CD4-positive, alpha-beta T cell treated with Interleukin-17A for 1 hour (primary cell): Measurements from ENCODE around the gene PPP1R37.
"Not testable (repeated sequence)": the region's sequence is repeated elsewhere in the genome, so short reads cannot be mapped to it uniquely, and the experiment has no call there.

ENCODE experiments used
- DNase-seq: peaks from one replicate; pipeline ENCODE4 v3.0.0-alpha.2; 2020

Gene PPP1R37

DNA sequence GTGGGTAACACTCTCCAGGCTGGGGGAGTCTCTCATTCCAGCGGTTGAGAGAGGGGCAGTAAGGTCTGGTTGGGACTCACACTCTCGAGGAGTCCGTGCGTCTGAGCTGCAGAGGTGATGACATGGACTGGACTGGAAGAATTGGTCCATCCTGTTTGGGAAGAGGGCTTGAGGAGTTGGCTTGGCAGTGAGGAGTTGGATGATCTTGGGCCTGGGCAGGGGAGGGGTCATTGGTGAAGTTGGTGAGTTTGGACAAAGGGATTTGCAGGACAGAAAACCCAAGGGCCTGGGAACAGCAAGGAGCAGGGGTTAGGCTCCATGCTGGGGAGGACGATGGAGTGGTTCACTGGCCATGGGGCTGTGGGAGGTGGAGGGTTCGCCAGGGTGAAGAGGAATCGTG is 3.7 kb downstream of the PPP1R37 start:
- no peak for DNase-seq

DNA sequence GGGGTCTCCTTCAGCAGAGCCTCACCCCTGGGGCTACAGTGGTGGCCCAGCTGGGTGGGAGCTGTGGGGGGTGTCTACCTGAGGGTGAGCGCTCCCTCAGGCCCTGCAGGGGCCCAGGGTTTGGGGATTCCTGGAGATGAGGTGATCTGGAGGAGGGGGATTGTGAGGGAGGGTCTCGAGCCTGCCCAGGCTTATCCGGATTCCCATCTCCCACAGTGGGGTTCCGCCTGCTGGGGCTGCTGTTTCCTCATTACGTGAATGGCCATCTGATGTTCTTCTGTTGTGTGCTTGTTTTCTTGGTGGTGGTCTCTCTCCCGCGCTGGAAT is 4.4 kb downstream of the PPP1R37 start:
- DNase-seq: no peak

DNA sequence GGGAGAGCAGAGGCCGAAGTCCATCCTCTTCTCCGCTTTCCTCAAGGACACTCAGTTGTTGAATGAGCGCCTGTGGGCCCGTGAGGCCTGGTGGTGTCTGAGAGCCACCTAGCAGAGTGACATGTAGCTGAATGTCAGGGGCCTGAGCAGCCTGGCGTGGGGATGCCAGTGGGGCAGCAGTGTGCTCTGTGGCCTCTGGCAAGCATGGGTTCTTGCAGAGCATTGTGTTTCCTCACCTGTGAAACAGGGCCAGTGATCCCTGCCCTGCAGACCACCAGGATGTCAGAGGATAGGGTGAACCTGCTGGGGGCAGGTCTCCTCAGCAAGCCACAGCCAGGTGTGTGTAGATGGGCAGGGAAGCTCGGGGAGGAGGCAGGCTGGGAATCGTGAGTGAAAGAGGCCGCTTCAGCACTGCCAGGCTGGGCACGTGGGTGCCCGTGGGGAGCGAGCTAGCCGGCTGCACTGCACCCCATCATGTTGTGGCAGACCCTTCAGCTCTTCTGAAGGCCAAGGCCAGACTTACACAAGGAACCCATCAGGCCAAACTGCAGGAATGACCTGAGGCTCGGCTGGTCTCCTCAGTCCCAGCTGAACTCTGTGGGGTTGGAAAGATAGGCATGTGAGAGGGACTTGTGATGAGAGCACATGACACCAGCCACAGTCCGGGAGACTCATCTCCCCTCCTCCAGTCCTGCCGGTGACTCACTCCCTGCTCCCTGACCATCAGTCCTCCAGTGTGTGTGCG is 5.0 kb downstream of the PPP1R37 start:
- DNase-seq: no peak

DNA sequence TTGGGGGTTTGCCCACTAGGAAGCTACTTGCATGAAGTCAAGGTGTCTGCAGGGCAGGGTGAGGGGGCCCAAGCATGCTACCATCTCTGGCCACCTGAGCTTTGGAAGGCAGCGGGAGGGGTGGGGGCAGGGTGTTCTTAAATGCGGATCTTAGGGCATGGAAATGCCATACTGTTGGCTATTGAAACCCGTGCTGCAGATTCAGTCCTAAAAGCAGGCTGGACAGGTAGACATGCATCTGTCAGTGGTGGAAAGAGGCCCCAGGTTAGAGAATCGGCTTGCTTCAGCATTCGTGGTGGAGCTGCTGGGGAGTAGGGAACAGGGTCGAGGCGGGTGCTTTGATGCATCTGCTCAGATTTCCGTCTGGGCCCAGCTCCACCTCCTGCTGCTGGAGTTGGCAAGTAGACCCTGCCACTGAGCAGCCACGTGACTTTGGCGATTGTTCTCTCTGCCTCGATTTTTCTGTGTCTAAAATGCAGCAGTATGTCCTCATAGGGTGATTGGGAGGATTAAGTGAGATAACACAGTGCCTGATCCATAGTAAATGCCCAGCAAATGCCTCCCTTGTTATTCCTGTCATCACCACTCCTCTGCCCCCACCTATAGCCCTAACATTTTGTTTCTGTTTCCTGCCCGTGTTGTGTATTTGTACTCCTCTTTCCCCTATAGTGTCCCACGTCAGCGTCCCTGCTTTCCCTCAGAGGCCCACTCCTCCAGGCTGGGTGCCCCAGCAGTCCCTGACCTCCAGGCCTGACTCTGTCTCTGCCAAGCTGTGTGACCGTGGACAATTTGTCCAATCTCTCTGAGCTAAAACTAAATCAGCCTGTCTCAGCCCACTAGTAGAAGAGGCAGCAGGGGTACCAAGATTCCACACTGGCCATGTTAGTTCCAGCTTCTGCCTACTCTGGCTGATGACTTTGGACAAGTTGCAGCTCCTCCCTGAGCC is 5.8 kb downstream of the PPP1R37 start:
- DNase-seq: no peak

DNA sequence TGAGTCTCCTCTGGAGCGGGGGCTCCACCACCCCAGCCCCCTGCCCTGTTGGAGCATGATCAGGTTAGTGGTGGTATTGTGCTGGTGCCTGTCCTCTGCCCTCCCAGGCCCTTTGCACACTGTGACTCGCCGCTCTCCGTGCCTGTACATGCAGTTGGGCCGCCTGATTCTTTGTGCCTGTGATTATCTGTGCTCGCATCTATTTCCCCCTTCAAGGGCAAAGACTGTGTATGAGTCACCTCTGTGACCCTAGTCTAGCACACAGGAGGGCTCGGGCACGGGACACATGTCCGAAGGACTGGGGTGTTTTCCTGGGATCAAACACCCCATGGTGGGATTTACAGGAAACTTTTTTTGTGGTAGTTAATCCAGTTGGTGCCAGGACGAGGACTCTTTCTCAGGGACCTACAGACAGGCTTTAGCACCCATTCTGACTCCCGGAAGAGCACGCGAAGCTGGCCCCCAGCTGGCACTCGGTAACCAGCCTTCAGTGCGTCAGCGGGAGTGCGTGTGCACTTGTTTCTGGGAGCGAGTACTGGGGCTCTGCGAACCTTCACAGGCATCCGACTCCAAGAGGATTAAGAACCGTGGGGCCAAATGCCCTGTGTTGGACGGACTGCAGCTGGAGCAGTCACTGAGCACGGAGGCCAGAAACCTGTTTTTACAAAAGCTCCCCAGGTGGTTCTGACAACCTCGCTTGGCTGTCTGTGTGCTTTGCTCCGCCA is 6.7 kb downstream of the PPP1R37 start:
- DNase-seq: no peak

DNA sequence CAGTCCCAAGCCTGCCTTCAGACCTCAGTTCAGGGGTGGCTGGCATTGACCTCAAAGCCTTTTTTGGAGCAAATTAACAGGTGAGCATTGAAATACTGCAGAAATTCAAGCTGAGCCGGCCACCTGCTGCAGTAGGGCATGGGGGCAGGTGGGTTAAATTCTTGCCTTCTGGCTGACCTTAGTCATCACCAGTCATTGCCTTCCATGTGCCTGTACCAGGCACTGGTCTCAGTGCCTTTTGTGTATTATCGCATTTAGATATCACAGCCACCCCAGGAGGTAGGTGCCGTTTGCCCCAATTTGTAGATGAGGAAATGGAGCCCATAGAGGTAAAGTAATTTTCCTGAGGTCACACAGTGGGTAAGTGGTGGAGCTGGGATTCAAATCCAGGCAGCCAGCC is 7.2 kb downstream of the PPP1R37 start:
- DNase-seq: no peak

DNA sequence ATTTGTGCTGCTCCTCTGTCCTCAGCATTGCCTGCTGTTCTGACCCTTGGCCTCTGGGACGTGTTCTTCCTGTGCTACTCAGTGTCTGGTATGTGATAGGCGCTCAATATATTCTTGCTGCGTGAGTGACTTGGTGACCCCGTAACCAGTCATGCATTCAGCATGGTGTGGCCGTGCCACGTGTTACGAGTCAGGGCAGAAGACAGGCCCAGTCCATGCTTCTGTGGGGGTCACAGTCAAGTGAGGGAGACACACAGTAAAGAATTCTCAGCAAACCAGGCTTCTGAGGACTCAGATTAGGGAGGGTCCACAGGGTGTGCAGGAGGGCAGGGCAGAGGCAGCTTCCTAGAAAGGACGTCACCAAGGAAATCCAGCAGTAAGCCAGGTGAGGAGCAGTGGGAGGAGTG is 7.9 kb downstream of the PPP1R37 start:
- DNase-seq: no peak

DNA sequence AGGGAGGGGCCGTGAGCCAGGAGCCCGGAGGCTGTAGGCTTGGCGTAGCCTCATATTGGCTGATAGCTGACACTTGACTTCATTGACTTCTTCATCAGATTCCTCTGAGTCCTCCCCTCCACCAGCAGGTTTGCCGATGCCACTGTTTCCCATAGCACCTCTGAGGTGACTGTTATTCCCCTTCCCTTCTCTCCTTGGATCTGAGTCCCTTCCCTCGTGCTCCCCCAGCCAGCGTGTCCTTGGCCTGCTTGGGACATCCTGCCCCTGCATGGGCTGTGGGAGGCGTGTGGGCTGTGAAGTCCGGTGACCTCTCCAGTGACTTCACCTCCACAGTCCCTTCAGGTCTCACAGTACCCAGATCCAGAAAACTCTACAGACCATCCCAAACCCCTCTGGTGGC is 8.8 kb downstream of the PPP1R37 start:
- no peak for DNase-seq

DNA sequence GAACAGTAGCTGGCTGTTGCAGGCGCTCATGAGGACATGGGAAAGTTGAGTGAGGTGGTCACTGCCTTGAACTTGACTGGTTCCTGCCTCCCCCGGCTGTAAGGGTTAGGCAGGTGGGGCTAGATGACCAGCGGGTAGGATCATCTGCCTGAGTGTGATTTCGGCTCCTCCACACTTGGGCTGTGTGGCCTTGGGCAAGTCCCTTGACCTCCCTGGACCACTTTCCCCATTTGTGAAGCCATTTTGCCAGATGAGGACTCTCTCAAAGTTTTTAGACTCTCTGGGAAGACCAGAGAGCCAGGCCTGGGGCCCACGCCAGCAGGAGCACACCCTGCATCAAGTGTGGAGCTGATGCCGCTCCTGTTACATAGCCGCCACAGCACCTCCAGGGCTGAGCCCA is 9.5 kb downstream of the PPP1R37 start:
- no peak for DNase-seq

DNA sequence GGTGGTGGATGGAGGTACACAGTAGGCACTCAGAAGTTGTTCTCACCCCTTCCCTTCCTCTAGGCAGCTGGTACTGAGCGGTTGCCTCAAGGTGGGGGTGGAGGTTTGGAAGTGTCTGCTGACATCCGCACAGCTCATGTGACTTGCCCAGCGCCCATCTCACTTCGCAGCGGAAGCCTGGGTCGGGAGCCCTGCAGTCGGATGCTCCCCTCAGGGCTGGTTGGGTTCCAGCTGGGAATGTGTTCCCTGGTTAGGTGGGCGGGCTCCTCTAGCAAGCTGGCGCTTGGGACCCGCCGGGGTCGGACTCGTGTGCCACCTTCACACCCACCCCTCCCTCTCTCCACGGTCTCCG is 10.2 kb downstream of the PPP1R37 start:
- peak; percentile 59 for DNase-seq

DNA sequence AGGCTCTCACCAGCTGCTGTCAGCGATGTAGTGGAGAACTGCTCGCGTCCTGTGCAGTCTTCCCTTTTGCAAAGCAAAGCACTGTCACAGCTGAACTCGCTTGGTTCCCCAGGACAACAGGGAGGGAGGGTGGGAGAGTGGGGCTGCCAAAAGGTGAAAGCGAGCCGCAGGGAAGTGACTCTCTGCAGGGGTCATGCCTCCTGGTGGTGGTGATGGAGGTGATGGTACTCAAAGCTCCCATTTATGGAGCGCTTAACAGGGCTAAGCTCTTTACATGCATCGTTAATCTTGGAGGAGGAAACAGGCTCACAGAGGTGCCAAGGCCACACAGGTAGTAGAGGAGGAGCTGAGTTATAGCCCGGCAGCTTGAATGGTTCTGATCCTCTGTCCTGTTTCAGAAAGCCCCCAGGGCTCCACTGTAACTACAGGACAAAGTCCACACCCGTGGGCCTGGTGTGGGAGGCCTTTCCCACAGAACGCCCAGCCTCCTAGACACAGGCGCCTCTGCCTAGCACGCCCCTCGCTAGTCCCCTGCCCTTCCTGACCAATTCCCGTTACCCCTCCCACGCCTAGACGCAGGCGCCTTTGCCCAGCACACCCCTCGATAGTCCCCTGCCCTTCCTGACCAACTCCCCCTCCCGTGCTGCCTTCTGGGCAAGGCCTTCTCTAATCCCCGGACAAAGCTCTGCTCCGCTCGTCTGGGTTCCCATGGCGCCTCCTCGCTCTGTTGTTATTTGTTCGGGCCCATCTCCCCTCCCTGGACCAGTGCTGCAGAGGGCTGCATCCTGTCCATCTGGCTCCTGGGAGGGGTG is 10.7 kb downstream of the PPP1R37 start:
- DNase-seq: no peak

DNA sequence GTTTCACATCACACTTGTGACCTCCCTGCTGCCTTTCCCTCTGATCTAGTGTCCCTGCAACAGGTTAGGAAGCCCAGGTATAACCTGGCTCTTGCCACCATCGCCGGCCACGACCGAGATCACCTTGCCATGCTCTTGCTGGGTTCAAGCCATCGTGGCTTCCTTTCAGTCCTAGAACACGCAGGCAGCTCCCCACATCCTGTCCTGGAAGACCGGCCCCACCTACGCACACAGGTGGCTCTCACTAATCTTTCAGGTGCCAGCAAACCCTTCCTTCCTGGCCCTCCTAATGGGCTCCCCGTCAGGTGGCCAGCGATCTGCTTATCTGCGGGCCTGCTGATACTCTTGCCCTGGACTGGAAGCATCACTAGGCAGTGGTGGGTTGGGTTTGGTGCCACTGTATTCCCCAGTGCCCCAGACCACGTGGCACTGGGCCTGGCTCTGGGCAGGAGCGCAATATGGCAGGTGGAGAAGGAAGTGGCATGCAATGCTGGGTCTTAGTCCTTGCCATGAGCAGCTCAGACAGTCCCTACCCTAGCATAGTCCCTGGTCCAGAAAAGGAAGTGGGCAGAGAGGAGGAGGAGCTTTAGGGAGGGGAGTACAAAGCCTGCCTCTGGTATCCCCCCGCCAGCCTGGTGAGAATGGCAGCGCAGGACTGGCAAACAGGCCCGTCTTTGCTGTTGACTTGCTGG is 11.8 kb downstream of the PPP1R37 start:
- DNase-seq: peak; percentile 16

DNA sequence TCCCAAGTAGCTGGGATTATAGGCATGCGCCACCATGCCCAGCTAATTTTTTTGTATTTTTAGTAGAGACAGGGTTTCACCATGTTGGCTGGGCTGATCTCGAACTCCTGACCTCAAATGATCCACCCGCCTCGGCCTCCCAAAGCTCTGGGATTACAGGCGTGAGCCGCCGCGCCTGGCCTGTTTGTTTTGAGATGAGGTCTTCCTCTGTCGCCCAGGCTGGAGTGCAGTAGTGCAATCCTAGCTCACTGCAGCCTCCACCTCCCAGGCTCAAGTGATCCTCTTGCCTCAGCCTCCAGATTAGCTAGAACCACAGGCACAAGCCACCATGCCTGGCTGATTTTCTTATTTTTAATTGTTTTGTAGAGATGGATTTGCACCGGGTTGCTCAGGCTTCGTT is 13.4 kb downstream of the PPP1R37 start:
- DNase-seq: not testable (repeated sequence)

DNA sequence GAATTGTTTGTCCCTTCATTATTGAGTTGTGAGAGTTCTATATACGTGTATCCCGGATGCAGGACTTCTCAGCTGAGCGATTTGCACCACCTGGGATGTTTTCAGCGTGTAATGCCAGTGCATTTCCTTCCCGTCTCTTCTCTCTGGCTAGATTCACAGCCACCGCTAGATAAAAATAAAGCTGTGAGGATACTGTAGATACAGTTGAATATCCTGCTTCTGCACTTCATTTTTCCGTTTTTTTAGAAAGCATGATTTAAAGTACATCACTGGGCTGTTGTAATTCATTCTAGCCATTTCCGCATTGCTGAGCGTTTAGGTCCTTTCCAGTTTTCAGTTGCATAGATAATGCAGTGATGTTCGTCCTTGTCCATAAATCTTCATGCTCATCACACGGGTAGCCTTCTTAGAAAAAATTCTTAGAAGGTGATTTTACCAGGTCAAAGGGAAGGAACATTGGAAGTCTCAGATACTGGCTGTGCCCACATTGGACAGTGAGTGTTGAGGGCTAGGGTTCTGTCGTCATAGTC is 14.7 kb downstream of the PPP1R37 start:
- DNase-seq: no peak

DNA sequence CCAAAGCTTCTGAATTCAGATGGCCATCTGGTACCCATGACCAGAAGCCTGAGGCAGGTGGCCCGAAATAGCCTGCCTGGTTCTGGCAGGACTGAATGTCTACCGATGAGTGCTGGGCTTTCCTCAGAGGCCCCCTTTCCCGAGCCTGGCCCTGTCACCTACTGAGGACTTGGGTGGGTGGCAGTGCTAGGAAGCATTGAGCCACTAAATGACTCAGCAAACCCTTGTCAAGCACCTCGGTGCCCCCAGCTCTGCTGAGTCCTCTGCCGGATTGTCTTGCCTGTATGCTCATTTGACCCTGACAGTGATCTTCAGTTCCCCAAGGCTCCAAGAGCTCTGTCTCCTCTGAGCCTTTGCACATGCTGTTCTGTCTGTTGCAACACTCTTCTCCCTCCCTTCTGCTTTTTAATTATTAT is 17.9 kb downstream of the PPP1R37 start:
- no peak for DNase-seq

DNA sequence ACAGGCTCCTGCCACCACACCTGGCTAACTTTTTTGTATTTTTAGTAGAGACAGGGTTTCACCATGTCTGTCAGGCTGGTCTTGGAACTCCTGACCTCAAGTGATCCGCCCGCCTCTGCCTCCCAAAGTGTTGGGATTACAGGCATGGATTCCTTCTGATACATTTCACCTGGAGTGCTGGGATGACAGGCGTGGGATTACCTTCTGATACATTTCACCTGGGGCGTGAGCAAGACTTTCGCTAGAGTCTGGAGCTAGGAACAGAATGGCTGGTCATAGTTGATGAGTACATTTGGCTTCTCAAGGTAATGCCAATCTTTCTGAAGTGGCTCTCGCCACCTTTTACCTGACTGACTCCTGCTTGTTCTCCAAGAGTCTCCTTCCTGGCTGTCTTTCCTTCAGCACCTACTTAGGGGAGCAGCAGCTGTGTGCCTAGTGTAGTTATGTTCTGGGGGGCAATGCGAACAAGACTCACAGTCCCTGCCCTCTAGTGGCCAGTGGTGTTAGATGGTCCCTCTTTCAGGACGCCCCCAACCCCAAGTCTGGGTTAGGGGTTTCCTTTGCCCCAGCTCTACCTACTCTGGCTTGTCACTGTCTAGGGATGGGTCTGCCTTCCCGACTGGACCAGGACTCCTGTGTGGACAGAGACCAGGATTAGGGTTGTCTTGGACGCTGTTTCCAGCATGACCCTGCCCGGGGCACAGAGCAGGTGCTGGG is 19.3 kb downstream of the PPP1R37 start:
- DNase-seq: no peak

DNA sequence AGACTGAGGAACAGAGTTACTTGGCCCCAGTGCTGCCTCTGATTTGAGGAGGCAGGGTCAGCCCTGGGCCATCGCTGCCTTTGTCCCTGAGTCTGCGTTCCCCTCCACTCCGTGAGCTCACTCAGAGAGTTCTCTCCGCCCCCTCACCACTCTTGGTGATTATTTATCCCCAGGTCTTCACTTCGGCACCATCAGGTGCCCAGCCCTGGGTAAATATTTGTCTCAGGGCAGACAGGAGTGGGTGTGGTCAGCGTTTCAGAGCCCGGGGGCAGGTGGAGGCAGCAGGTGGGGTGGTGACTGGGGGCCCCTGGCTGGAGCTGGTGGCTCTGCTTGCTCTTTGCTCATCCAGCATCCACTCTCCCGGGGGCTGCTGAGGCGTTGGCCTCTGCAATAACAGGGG is 20.6 kb downstream of the PPP1R37 start:
- no peak for DNase-seq

DNA sequence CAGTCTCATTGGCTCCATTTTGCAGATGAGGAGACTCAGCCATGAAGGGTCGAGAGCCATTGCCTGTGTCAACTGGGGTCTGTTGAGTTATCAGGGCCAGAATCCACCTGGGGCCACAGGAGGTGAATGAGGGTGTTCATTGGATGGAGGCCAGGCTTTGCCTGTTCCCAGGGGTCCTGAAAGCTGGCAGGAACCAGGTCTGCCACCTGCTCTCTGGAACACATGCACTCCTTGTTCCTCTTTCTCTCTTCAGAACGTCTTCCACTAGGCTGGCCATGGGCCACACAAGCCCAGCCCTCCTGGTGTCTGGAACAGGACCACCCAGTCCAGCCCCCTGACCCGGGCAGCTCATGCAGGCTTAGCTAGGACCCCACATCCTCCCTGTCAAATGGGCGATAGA is 21.1 kb downstream of the PPP1R37 start:
- DNase-seq: no peak

DNA sequence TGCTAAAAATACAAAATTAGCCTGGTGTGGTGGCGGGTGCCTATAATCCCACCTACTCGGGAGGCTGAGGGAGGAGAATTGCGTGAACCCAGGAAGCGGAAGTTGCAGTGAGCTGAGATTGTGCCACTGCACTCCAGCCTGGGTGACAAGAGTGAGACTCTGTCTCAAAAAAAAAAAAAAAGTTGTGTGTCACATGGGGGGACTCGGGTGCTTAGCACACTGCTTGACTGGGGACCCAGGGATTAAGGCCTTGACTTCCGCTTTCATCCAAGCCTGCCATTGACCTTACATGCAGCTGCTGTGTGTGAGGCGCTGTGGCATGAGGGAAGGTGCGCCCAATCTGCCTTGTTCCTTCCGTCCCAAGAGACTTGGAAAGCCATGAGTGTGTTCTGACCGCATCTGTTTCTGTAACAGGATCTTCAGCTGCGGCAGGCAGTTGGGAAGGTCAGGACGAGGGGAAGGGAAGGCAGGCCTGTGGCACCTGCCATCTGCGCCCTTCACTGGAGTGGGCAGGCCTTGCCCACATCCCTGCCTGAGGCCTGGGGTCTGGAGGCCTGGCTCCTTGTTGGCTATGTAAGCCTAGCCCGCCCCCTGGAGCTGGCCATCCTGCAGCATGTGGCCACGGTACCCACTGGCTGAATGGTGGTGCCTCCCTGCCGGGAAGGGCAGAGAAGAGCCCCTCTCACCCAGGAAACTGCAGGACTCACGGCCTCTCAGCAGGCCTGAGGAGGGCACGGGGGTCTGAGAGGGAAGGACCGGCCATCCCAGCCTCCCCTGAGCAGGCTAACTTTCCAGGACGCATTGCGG is 23.0 kb downstream of the PPP1R37 start:
- DNase-seq: no peak

DNA sequence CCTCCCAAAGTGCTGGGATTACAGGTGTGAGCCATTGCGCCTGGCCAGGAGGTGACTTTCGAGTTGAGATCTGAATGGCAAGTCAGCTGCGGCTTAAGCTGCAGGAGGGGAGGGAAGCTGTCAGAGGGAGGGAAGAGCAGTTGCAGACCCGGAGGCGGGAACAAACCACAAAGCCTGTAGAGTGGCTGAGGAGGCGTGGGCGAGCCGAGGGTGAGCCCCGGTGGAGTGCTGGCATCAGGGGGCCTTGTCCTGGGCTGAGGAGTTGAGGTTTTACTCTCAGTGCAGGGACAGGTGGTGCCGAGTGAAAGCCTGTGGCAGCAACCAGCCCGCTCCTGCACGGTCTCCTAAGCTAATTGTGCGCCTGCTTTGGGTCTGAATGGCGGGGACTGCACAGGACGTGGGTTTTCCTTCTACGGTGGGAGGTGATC is 24.2 kb downstream of the PPP1R37 start:
- DNase-seq: peak; percentile 34
